H1 (cell line): ENCODE measurements around the gene C12orf42. TPM values are rescaled to one million over a fixed set of nuclear protein-coding genes. Genes with fewer than 3 reads are reported as not detected.

Experiments used
- ASH2L ChIP-seq: fragments of 200-600, 300-600 bp; sonication (generic); IDR thresholded peaks from one replicate; pipeline ENCODE4 v1.7.1; 2017; ENCODE audit warnings: low read length
- BACH1 ChIP-seq: IDR thresholded peaks from 2 replicates; pipeline ENCODE4 v1.6.1; 2012; ENCODE audit warnings: low read length, improper control_type of control experiment
- CBX8 ChIP-seq: fragments of 300-800, 300-1000 bp; sonication (generic); IDR thresholded peaks from 2 replicates; pipeline ENCODE4 v1.7.1; 2016; ENCODE audit warnings: low read depth, low read length, borderline replicate concordance
- CEBPB ChIP-seq: IDR thresholded peaks from 2 replicates; pipeline ENCODE4 v1.6.1; 2012; ENCODE audit warnings: low read depth, low read length
- CHD1 ChIP-seq: IDR thresholded peaks from 2 replicates; pipeline ENCODE4 v1.6.1; 2012; ENCODE audit warnings: low read depth, low read length, improper control_type of control experiment
- GABPA ChIP-seq: IDR thresholded peaks from 2 replicates; pipeline ENCODE4 v1.6.1; 2011; ENCODE audit warnings: mild to moderate bottlenecking, low read length, moderate library complexity, borderline replicate concordance; ENCODE audit not compliant: insufficient read depth
- KDM5A ChIP-seq: fragments of 200-600 bp; IDR thresholded peaks from 2 replicates; pipeline ENCODE4 v1.7.1; 2012; ENCODE audit warnings: mild to moderate bottlenecking, low read length, inconsistent platforms, mixed read lengths
- TCF12 ChIP-seq: IDR thresholded peaks from 2 replicates; pipeline ENCODE4 v1.6.1; 2011; ENCODE audit warnings: low read depth, mild to moderate bottlenecking, low read length
- TEAD4 ChIP-seq: IDR thresholded peaks from 2 replicates; pipeline ENCODE4 v1.6.1; 2012; ENCODE audit warnings: low read depth, low read length, inconsistent platforms, mixed read lengths
- polyA plus RNA-seq, 7 experiments: library from polyadenylated mRNA; depleted of rRNA in 3 of 7; stranded (reverse) in 5 of 7; unstranded in 2 of 7; fragments of >200 nt in 5 of 7; fragments of 200-250 nt in 2 of 7; gene quantifications; 1 replicate in 5 of 7; 2 replicates in 1 of 7; 4 replicates in 1 of 7; pipeline versions ENCODE4 v1.2.1 to v1.2.3, GENCODE V29; 2011 to 2013; ENCODE audit warnings: missing spikeins in 2 of 7, mixed read lengths in 2 of 7
- total RNA-seq: library from RNA; stranded (reverse); fragmentation: NEBNext Ultra II Directional; extraction: Animal tissue kit (Norgen Biotek cat#: 25700); gene quantifications from 2 replicates; pipeline ENCODE4 v1.2.1, GENCODE V29; 2021
- TF ChIP-seq, protein P1 (sequence below): fragments of 300-600 bp; sonication (generic); IDR thresholded peaks from 2 replicates; pipeline ENCODE4 v1.7.1; 2012; ENCODE audit warnings: low read length, moderate library complexity, mild to moderate bottlenecking, inconsistent platforms; ENCODE audit not compliant: insufficient replicate concordance

C12orf42 gene
- total and polyA plus RNA-seq, 2 of the 8 experiments (the other 6 are each of a cell fraction or from before 2014, with no cell fraction given), result 0.05 TPM; not detected in 1

GRCh38 chr12:103540319-103540718, 44.6 kb upstream of the C12orf42 start (continued):
- TF ChIP-seq, protein P1, sequence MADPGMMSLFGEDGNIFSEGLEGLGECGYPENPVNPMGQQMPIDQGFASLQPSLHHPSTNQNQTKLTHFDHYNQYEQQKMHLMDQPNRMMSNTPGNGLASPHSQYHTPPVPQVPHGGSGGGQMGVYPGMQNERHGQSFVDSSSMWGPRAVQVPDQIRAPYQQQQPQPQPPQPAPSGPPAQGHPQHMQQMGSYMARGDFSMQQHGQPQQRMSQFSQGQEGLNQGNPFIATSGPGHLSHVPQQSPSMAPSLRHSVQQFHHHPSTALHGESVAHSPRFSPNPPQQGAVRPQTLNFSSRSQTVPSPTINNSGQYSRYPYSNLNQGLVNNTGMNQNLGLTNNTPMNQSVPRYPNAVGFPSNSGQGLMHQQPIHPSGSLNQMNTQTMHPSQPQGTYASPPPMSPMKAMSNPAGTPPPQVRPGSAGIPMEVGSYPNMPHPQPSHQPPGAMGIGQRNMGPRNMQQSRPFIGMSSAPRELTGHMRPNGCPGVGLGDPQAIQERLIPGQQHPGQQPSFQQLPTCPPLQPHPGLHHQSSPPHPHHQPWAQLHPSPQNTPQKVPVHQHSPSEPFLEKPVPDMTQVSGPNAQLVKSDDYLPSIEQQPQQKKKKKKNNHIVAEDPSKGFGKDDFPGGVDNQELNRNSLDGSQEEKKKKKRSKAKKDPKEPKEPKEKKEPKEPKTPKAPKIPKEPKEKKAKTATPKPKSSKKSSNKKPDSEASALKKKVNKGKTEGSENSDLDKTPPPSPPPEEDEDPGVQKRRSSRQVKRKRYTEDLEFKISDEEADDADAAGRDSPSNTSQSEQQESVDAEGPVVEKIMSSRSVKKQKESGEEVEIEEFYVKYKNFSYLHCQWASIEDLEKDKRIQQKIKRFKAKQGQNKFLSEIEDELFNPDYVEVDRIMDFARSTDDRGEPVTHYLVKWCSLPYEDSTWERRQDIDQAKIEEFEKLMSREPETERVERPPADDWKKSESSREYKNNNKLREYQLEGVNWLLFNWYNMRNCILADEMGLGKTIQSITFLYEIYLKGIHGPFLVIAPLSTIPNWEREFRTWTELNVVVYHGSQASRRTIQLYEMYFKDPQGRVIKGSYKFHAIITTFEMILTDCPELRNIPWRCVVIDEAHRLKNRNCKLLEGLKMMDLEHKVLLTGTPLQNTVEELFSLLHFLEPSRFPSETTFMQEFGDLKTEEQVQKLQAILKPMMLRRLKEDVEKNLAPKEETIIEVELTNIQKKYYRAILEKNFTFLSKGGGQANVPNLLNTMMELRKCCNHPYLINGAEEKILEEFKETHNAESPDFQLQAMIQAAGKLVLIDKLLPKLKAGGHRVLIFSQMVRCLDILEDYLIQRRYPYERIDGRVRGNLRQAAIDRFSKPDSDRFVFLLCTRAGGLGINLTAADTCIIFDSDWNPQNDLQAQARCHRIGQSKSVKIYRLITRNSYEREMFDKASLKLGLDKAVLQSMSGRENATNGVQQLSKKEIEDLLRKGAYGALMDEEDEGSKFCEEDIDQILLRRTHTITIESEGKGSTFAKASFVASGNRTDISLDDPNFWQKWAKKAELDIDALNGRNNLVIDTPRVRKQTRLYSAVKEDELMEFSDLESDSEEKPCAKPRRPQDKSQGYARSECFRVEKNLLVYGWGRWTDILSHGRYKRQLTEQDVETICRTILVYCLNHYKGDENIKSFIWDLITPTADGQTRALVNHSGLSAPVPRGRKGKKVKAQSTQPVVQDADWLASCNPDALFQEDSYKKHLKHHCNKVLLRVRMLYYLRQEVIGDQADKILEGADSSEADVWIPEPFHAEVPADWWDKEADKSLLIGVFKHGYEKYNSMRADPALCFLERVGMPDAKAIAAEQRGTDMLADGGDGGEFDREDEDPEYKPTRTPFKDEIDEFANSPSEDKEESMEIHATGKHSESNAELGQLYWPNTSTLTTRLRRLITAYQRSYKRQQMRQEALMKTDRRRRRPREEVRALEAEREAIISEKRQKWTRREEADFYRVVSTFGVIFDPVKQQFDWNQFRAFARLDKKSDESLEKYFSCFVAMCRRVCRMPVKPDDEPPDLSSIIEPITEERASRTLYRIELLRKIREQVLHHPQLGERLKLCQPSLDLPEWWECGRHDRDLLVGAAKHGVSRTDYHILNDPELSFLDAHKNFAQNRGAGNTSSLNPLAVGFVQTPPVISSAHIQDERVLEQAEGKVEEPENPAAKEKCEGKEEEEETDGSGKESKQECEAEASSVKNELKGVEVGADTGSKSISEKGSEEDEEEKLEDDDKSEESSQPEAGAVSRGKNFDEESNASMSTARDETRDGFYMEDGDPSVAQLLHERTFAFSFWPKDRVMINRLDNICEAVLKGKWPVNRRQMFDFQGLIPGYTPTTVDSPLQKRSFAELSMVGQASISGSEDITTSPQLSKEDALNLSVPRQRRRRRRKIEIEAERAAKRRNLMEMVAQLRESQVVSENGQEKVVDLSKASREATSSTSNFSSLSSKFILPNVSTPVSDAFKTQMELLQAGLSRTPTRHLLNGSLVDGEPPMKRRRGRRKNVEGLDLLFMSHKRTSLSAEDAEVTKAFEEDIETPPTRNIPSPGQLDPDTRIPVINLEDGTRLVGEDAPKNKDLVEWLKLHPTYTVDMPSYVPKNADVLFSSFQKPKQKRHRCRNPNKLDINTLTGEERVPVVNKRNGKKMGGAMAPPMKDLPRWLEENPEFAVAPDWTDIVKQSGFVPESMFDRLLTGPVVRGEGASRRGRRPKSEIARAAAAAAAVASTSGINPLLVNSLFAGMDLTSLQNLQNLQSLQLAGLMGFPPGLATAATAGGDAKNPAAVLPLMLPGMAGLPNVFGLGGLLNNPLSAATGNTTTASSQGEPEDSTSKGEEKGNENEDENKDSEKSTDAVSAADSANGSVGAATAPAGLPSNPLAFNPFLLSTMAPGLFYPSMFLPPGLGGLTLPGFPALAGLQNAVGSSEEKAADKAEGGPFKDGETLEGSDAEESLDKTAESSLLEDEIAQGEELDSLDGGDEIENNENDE, result no peak
- TF ChIP-seq CHD1 (no peak), ASH2L (no peak), KDM5A (no peak), TCF12 (no peak), GABPA (no peak), CBX8 (no peak), BACH1 (no peak), CEBPB (no peak), TEAD4 (no peak)
- TF ChIP-seq, all 59 proteins: peak for 0
